Astrocyte (in vitro differentiated cells and primary cell): ENCODE measurements around the gene TBCB. TPM values are rescaled to one million over a fixed set of nuclear protein-coding genes. Genes with fewer than 3 reads are reported as not detected.
A peak's percentile ranks its signal among the peaks of the same experiment; 100 is the strongest.

Experiments used
- DNase-seq: peaks from one replicate; pipeline ENCODE4 v3.0.0-alpha.2; 2010; ENCODE audit warnings: low read depth
- FAIRE-seq: peaks from 2 replicates; lab custom pipeline; 2011; peaks lifted over from hg19 to GRCh38; lab: Jason Lieb, UNC
- H2AFZ ChIP-seq: 2 replicates; pipeline ENCODE4 v1.6.0; 2012; ENCODE audit warnings: low read depth, low read length, inconsistent platforms
- H3K27ac ChIP-seq: 2 replicates; pipeline ENCODE4 v1.5.1; 2011; ENCODE audit warnings: low read depth, low read length, inconsistent platforms
- H3K27me3 ChIP-seq: 2 replicates; pipeline ENCODE4 v1.6.0; 2011; ENCODE audit warnings: low read length, inconsistent platforms; ENCODE audit not compliant: insufficient read depth
- H3K36me3 ChIP-seq: 2 replicates; pipeline ENCODE4 v1.5.1; 2011; ENCODE audit warnings: low read length, inconsistent platforms; ENCODE audit not compliant: insufficient read depth
- H3K4me1 ChIP-seq: 2 replicates; pipeline ENCODE4 v1.5.1; 2011; ENCODE audit warnings: low read length, inconsistent platforms; ENCODE audit not compliant: insufficient read depth
- H3K4me2 ChIP-seq: 2 replicates; pipeline ENCODE4 v1.6.0; 2012; ENCODE audit warnings: low read length, inconsistent platforms
- H3K4me3 ChIP-seq: 2 replicates; pipeline ENCODE4 v1.5.1; 2011; ENCODE audit warnings: low read depth, mild to moderate bottlenecking, low read length, inconsistent platforms; ENCODE audit not compliant: insufficient read depth
- H3K79me2 ChIP-seq: 2 replicates; pipeline ENCODE4 v1.6.0; 2012; ENCODE audit warnings: mild to moderate bottlenecking, low read length, inconsistent platforms; ENCODE audit not compliant: insufficient read depth
- H3K9ac ChIP-seq: 2 replicates; pipeline ENCODE4 v1.6.0; 2012; ENCODE audit warnings: mild to moderate bottlenecking, low read length, inconsistent platforms
- H3K9me3 ChIP-seq: 2 replicates; pipeline ENCODE4 v1.5.1; 2012; ENCODE audit warnings: low read depth, mild to moderate bottlenecking, low read length, inconsistent platforms; ENCODE audit not compliant: insufficient read depth
- H4K20me1 ChIP-seq: 2 replicates; pipeline ENCODE4 v1.6.0; 2012; ENCODE audit warnings: low read length, inconsistent platforms; ENCODE audit not compliant: insufficient read depth
- H3K27ac Mint-ChIP-seq: one replicate; pipeline ENCODE4 v1.8.0; 2021; ENCODE audit warnings: mild to moderate bottlenecking, mixed read lengths; ENCODE audit not compliant: unreplicated experiment
- H3K27me3 Mint-ChIP-seq: one replicate; pipeline ENCODE4 v1.8.0; 2021; ENCODE audit warnings: low read depth, mixed read lengths; ENCODE audit not compliant: unreplicated experiment
- H3K36me3 Mint-ChIP-seq: one replicate; pipeline ENCODE4 v1.8.0; 2021; ENCODE audit warnings: low read depth, mixed read lengths; ENCODE audit not compliant: unreplicated experiment
- H3K4me1 Mint-ChIP-seq: one replicate; pipeline ENCODE4 v1.8.0; 2021; ENCODE audit warnings: low read depth, mixed read lengths; ENCODE audit not compliant: unreplicated experiment
- H3K4me3 Mint-ChIP-seq: one replicate; pipeline ENCODE4 v1.8.0; 2021; ENCODE audit warnings: mild to moderate bottlenecking, moderate library complexity, mixed read lengths; ENCODE audit not compliant: unreplicated experiment
- H3K9me3 Mint-ChIP-seq: one replicate; pipeline ENCODE4 v1.8.0; 2021; ENCODE audit warnings: mild to moderate bottlenecking, mixed read lengths; ENCODE audit not compliant: unreplicated experiment
- CTCF ChIP-seq: IDR thresholded peaks from 2 replicates; pipeline ENCODE4 v1.5.1; 2011; ENCODE audit warnings: low read depth, mild to moderate bottlenecking, inconsistent platforms, low read length, moderate library complexity; ENCODE audit not compliant: insufficient read depth
- EZH2 ChIP-seq: IDR thresholded peaks from 2 replicates; pipeline ENCODE4 v1.6.1; 2012; ENCODE audit warnings: mild to moderate bottlenecking, low read length, inconsistent platforms; ENCODE audit not compliant: insufficient read depth
- total RNA-seq: library from RNA; stranded (reverse); gene quantifications from 2 replicates; pipeline ENCODE4 v1.2.1, GENCODE V29; 2021

The TBCB gene
- total RNA-seq, 1 donor from 2014 or later = 244 TPM

- Histone ChIP-seq H3K4me2 (peak overlapping the region; percentile 52), H3K9me3 (no peaks in the 10 kb centered on the region), H3K4me3 (no peak overlapping the region), H3K9ac (no peak overlapping the region), H3K36me3 (peaks cover 10% of the 10 kb centered on the region), H2AFZ (no peak overlapping the region), H3K4me1 (no peaks in the 10 kb centered on the region), H3K27me3 (no peaks in the 10 kb centered on the region), H3K79me2 (peaks cover 3% of the 10 kb centered on the region), H4K20me1 (peaks cover 32% of the 10 kb centered on the region), H3K27ac (no peak overlapping the region)
- H3K27me3 Mint-ChIP-seq = no peaks in the 10 kb centered on the region
- DNase-seq = no peak
- H3K27ac Mint-ChIP-seq = no peak overlapping the region
- H3K36me3 Mint-ChIP-seq = peaks cover 20% of the 10 kb centered on the region
- no peak for TF ChIP-seq CTCF
- TF ChIP-seq EZH2 = no peak
- H3K4me1 Mint-ChIP-seq = peaks cover 14% of the 10 kb centered on the region
- H3K4me3 Mint-ChIP-seq = no peak overlapping the region
- no peak for FAIRE-seq
- H3K9me3 Mint-ChIP-seq = no peaks in the 10 kb centered on the region
Observed at GRCh38 chr19:36153126-36153525, 37.9 kb downstream of the TBCB start.

DNA sequence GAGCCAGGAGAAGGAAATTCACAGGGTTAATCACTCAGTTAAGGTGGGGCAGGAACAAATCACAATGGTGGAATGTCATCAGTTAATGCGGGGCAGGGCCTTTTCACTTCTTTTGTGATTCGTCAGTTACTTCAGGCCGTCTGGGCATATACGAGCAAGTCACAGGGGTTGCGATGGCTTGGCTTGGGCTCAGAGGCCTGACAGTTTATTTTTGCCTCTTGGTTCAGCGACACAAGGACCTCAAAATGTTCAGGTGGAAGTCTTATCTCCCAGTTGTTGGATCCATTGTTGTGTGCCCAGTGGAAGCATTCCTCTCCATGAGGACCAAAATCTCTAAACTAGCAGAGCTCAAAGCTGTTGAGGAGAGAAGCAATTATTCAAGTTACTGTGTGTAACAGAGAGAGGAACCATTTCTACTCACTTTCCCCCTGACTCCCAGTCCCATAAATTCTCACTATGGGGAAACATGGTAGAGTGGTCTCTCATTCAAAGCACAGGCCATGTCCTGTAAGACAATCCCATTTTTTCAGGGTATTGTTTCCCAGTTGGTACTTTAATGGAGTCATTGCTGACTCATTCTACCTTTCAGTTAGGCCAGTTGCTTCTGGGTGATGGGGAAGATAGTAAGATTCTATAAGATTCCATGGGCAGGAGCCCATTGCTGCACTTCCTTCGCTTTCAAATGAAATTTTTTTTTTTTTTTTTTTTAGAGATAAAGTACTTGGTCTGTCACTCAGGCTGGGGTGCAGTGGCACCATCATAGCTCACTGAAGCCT lies 45.7 kb downstream of the TBCB start:
- TF ChIP-seq EZH2 (no peak), CTCF (no peak)
- Histone ChIP-seq H3K9me3 (no peaks in the 10 kb centered on the region), H3K4me3 (no peak overlapping the region), H3K36me3 (no peaks in the 10 kb centered on the region), H2AFZ (no peak overlapping the region), H4K20me1 (no peaks in the 10 kb centered on the region), H3K9ac (no peak overlapping the region), H3K27me3 (no peaks in the 10 kb centered on the region), H3K27ac (no peak overlapping the region), H3K79me2 (no peaks in the 10 kb centered on the region), H3K4me2 (no peak overlapping the region), H3K4me1 (no peaks in the 10 kb centered on the region)
- H3K27me3 Mint-ChIP-seq = no peaks in the 10 kb centered on the region
- H3K4me3 Mint-ChIP-seq = no peak overlapping the region
- FAIRE-seq (no peak), DNase-seq (no peak)
- H3K27ac Mint-ChIP-seq = peak overlapping the region; percentile 77
- H3K9me3 Mint-ChIP-seq = no peaks in the 10 kb centered on the region
- H3K36me3 Mint-ChIP-seq = peaks cover 15% of the 10 kb centered on the region
- H3K4me1 Mint-ChIP-seq = peaks cover 11% of the 10 kb centered on the region

GRCh38 chr19:36163813-36164212 lies 48.5 kb downstream of the TBCB start:
- FAIRE-seq = no peak

More at GRCh38 chr19:36163813-36164212, 48.5 kb downstream of the TBCB start:
- no peak for TF ChIP-seq EZH2
- TF ChIP-seq CTCF = no peak
- Histone ChIP-seq H3K9me3 (no peaks in the 10 kb centered on the region), H3K9ac (no peak overlapping the region), H3K36me3 (no peaks in the 10 kb centered on the region), H3K79me2 (no peaks in the 10 kb centered on the region), H3K4me3 (no peak overlapping the region), H4K20me1 (no peaks in the 10 kb centered on the region), H3K27me3 (no peaks in the 10 kb centered on the region), H3K4me2 (no peak overlapping the region), H3K27ac (no peak overlapping the region), H2AFZ (no peak overlapping the region), H3K4me1 (no peaks in the 10 kb centered on the region)
- Mint-ChIP-seq H3K27ac (no peak overlapping the region), H3K4me1 (peaks cover 4% of the 10 kb centered on the region), H3K36me3 (peaks cover 13% of the 10 kb centered on the region), H3K9me3 (no peaks in the 10 kb centered on the region), H3K27me3 (no peaks in the 10 kb centered on the region), H3K4me3 (no peak overlapping the region)
- DNase-seq = no peak
